Skin epidermis (tissue), 12 donors: Measurements from ENCODE around the gene MAPT.
A peak's percentile ranks its signal among the peaks of the same experiment; 100 is the strongest.
"Not testable (repeated sequence)": the region's sequence is repeated elsewhere in the genome, so short reads cannot be mapped to it uniquely, and the experiment has no call there.

Source experiments
- H3K27ac ChIP-seq, 21 experiments: fragments of 200-600 bp; sonication (generic) in 11 of 21; one replicate each; pipeline ENCODE4 v1.5.0; 2020; ENCODE audit warnings: mild to moderate bottlenecking in 3 of 21, inconsistent platforms in 2 of 21, moderate library complexity in 2 of 21
- H3K4me3 ChIP-seq, 7 experiments: fragments of 200-600 bp; sonication (generic) in 2 of 7; one replicate each; pipeline ENCODE4 v1.5.0; 2020; ENCODE audit warnings: inconsistent platforms in 2 of 7, mild to moderate bottlenecking in 2 of 7, moderate library complexity in 1 of 7

The MAPT gene

DNA sequence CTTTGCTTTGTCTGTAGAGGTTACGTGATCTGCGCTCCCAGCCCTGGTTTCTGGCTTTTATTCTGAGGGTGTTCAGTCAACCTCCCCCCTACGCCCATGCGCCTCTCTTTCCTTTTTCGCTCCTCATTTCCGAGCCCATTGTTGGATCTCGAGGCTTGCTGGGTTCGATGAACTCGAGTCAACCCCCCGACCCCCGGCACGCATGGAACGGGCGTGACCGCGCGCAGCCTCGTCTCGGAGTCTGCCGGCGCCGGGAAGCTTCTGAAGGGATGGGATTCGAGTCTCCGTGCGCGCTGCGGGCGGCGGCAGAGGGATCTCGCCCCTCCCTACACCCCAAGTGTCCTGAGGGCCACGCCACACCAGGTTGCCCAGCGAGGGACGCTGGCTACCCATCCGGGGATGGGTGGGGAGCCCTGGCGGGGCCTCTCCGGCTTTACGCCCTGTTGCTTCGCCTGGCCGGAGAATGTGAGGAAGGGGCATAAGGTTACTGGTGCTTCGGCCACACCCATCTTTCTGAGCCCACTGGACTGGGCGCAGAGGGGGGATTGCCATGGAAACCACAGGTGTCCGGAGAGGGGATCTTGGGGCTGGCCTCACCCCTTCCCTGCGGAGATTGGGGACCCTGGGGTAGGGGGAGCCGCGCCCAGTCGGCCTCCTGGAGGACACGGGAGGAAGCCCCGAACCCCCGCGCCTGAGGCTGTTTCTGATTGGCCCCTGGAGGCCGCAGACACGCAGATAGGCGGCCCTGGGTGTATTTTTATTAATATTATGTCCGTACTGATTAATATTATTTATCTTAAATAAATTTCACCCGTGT lies 1.8 kb downstream of the MAPT start:
- Histone ChIP-seq H3K4me3 (peak overlapping the region in 2 of 7 experiments; percentile 6 to 72), H3K27ac (peak overlapping the region in 1 of 21 experiments; percentile 47)

GRCh38 chr17:45896803-45897693 lies 2.7 kb downstream of the MAPT start:
- H3K27ac ChIP-seq = no peak overlapping the region
- H3K4me3 ChIP-seq = no peak overlapping the region

DNA sequence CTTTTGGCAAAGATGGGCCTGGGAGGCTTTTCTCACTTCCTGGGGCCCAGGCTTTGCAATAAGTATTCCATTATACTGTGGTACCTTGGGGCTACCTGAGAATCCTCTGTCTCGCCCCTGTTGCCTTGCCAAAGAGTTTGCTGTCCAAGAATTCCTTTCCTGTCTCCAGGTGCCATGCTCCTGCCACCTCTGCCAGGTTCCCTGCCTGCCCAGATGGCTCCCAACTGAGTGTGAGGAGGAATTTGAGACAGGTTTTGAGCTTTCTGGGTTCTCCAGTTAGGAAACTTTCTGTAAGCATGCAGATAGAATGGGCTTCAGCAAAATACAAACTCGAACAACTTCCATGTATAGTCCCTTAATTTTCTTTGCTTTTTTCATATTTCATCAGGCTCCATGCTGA lies 5.8 kb downstream of the MAPT start:
- no peak overlapping the region for H3K27ac ChIP-seq
- no peak overlapping the region for H3K4me3 ChIP-seq

- no peak overlapping the region for H3K4me3 ChIP-seq
- no peak overlapping the region for H3K27ac ChIP-seq
Measured at GRCh38 chr17:45900723-45901415, 6.5 kb downstream of the MAPT start.

GRCh38 chr17:45902892-45903346 lies 8.6 kb downstream of the MAPT start:
- Histone ChIP-seq H3K4me3 (no peak overlapping the region), H3K27ac (no peak overlapping the region)

DNA sequence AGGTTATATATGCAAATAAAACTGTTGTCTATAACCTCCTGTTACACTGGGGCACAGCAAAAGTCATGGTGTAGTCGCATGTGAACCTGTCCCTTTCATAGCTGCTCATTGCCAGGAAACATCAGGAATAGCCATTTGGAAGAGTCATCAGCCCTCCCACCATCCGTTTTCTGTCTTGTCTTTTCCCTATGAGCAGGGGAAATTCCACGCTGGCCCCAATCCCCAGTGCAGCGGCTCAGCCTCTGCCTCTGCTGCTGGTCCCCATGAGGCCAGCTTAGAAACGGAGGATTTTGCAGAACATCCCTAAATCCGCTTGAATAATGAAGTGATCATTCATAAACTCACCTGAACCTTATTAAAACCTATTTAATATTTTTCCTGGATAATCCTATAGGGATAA lies 10.5 kb downstream of the MAPT start:
- no peak overlapping the region for H3K4me3 ChIP-seq
- no peak overlapping the region for H3K27ac ChIP-seq

DNA sequence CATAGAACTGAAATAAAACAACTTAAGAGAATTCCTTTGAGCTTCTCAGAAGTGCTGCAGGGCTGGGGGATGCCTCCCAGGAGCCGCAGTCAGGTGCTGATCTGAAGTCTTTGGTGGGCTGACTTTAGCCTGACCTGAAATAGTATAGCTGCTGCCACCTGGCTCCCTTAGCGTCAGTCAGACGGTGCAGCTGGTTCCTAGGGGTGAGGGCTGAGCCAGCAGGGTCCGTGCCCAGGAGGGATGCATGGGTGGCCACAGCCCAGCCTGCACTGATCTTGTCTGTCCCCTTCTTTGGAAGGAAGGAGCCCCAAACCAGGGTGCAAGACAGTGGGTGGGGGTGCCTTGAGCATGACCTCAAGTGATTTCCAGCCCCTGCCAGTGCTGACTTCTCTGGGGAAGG lies 11.5 kb downstream of the MAPT start:
- Histone ChIP-seq H3K4me3 (no peak overlapping the region), H3K27ac (peak overlapping the region in 1 of 21 experiments; percentile 55)

GRCh38 chr17:45906237-45906636 lies 11.9 kb downstream of the MAPT start:
- peak overlapping the region in 1 of 21 experiments; percentile 55 for H3K27ac ChIP-seq
- no peak overlapping the region for H3K4me3 ChIP-seq

GRCh38 chr17:45906927-45907622 lies 12.7 kb downstream of the MAPT start:
- Histone ChIP-seq H3K27ac (no peak overlapping the region), H3K4me3 (no peak overlapping the region)

- no peak overlapping the region for H3K27ac ChIP-seq
- H3K4me3 ChIP-seq = no peak overlapping the region
Measured at GRCh38 chr17:45907750-45908395, 13.5 kb downstream of the MAPT start.

DNA sequence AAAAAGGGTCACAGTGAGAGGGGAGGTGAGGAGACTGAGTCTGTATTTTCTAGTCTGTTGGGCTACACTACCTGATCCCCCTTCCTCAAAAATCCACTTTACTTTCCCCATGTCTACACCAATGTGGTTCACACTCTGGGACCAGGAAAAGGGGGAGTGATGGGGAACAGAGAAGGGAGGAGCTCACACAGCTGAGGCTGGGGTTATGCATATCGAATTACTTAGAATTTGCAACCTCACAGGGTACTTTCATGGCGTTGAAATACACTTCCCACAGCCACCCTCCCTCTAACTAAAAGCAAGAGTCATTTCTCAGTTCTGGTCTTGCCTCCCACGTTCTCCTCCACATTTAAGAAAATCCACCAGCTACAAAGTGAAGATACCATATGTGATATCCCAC lies 14.1 kb downstream of the MAPT start:
- no peak overlapping the region for H3K27ac ChIP-seq

GRCh38 chr17:45908935-45909334 lies 14.6 kb downstream of the MAPT start:
- Histone ChIP-seq H3K4me3 (no peak overlapping the region), H3K27ac (no peak overlapping the region)

More for the DNA sequence above, 14.1 kb downstream of the MAPT start:
- H3K4me3 ChIP-seq = no peak overlapping the region

DNA sequence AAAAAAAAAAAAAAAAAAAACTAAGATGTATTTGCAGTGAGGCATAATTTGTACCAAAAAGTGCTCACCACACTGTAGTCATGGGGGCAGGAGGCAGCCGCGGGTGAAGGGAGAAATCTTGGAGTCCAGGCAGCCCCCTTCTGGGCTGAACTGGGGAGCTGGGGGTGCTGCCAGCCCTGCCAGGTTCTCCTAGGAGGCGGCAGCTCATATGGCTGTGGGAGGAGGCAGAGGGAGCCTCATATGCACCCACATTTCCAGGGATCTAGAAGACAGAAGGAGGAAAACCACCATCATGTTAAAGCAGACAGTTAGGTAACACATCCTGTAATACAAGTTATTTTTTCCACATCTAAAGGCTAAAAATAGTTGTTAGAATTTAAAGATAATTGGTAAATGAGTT lies 16.3 kb downstream of the MAPT start:
- no peak overlapping the region for H3K4me3 ChIP-seq
- no peak overlapping the region for H3K27ac ChIP-seq

GRCh38 chr17:45912319-45912718 lies 18.0 kb downstream of the MAPT start:
- H3K4me3 ChIP-seq = no peak overlapping the region
- no peak overlapping the region for H3K27ac ChIP-seq

GRCh38 chr17:45913030-45913429 lies 18.7 kb downstream of the MAPT start:
- H3K27ac ChIP-seq, H3K4me3 ChIP-seq: not testable (repeated sequence)

DNA sequence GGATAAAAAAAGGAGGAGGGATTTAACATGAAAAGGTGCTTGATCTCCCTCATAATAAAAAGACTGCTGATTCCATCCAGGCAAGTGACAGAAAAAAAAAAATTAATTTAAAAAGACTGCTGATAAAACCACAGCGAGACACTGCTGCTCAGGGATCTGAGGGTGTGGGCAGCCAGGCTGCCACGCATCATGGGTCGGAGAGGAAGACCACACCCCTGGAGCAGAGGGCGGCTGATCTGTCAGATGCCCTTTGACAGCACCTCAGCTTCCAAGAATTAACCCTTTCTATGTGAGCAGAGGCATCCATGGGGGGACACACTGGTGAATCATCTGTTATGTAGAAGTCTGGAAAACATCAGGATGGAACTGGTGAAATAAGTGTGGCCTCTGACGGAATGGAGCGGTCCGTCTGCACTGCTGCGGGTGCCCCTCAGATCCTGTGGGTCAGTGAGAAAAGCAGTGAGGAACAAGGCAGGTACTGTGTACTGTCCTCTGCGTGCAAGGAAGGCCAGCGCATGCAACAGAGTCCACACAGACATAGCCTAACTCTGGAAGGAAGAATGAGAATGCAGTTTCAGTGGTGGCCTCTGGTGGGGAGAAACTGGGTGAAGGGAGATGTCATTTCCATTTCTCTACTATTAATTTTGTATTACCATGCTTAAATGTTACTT lies 19.8 kb downstream of the MAPT start:
- H3K27ac ChIP-seq = no peak overlapping the region
- H3K4me3 ChIP-seq = no peak overlapping the region

GRCh38 chr17:45915263-45915662 lies 20.9 kb downstream of the MAPT start:
- H3K27ac ChIP-seq = no peak overlapping the region

GRCh38 chr17:45917081-45917480 lies 22.7 kb downstream of the MAPT start:
- Histone ChIP-seq H3K27ac (no peak overlapping the region), H3K4me3 (no peak overlapping the region)

More at GRCh38 chr17:45915263-45915662, 20.9 kb downstream of the MAPT start:
- H3K4me3 ChIP-seq = no peak overlapping the region
